HG02678 (cell line): ENCODE results near the gene CHST4.
"Not testable (repeated sequence)": the region's sequence is repeated elsewhere in the genome, so short reads cannot be mapped to it uniquely, and the experiment has no call there.

Experiments used
- ATAC-seq: cut with Tn5 transposase; IDR thresholded peaks from one replicate; pipeline ENCODE4 v1.9.1; 2021; ENCODE audit warnings: mild to moderate bottlenecking, moderate library complexity; ENCODE audit not compliant: unreplicated experiment

Gene CHST4

DNA sequence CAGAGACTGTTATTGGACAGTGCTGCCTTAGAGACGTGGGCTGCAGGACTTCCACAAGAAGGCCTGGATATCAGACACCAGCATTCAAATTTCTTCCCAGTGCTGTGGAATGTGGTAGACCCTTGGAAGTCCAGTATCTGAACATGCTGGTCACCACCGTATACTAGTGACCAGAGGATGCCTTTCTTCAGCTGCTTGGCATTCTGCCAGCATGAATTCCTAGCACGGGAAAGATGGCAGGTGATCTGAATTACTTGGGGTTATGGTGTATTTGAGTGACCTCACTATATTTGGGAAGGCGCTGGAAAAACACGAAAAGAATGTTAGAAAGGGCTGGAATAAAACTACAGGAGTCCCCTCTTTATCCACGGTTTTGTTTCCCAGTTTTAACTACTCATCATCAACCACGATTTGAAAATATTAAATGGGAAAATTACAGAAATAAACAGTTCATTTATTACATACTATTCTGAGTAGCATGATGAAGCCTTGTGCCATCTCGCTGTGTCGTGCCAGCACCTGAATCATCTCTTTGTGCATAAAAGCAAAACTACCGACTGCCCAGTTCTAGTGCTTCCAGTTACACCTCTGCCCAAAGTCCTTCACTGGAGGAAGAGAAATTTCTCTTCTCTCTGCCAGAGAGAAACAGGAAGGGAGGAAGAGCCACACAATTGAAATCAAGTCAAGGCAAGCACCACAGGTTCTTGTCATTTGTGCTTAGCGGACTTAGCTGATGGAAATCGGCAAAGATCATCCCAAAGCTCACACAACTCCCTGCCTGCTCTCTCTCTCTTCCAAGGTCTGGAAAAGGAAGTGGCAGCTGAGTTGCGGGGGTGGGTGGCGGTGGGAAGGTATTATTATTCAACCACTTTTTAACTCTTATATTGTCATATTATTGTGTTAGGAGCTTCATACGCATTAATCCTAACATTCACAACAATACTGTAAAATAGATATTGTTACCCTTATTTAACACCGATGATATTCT, 1.4 kb upstream of the CHST4 start:
- no peak for ATAC-seq

DNA sequence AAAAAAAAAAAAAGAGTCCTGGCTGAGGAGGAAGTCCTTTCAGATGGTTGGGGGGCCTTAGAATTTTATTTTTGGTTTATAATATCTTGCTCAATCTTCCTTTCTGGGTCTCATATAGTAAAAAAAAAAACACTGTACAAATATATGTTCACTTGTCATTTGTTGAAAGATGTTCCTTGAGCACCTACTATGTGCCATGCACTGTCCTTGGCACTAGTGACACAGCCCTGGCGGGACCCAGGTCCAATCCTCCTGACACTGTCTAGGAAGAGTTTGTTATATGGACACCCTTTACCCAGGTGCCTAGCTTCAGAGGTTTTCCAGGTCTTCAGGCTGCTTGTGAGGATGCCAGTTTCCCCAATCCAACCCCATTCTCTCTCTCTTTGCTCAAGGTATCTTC, 2.0 kb downstream of the CHST4 start:
- no peak for ATAC-seq

GRCh38 chr16:71528863-71529262, 2.6 kb downstream of the CHST4 start:
- no peak for ATAC-seq

GRCh38 chr16:71532366-71532765, 6.1 kb downstream of the CHST4 start:
- ATAC-seq, result no peak

DNA sequence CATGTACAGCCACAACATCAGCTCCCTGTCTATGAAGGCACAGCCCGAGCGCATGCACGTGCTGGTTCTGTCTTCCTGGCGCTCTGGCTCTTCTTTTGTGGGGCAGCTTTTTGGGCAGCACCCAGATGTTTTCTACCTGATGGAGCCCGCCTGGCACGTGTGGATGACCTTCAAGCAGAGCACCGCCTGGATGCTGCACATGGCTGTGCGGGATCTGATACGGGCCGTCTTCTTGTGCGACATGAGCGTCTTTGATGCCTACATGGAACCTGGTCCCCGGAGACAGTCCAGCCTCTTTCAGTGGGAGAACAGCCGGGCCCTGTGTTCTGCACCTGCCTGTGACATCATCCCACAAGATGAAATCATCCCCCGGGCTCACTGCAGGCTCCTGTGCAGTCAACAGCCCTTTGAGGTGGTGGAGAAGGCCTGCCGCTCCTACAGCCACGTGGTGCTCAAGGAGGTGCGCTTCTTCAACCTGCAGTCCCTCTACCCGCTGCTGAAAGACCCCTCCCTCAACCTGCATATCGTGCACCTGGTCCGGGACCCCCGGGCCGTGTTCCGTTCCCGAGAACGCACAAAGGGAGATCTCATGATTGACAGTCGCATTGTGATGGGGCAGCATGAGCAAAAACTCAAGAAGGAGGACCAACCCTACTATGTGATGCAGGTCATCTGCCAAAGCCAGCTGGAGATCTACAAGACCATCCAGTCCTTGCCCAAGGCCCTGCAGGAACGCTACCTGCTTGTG, 10.7 kb downstream of the CHST4 start:
- no peak for ATAC-seq

GRCh38 chr16:71537643-71538042, 11.4 kb downstream of the CHST4 start:
- ATAC-seq, result peak; percentile 62

GRCh38 chr16:71542377-71542776, 16.2 kb downstream of the CHST4 start:
- ATAC-seq, result peak; percentile 61

DNA sequence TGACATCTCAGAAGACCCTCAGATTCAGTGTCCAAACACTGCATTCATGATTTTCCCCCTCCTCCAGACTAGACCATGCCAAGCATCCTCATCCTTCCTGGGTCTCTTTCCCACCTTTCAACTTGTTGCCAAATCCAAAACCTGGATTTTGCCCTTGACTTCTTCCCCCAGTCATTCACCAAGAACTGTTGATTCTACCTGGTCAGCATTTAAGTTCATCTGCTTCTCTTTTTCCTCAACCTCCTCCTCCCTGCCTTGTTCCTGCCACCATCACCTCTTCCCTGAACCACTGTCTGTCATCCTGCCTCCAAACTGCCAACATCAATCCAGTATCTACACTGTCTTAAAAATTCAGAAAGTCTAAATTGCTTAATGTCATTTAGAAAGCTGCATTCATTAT, 20.9 kb downstream of the CHST4 start:
- ATAC-seq, result no peak

DNA sequence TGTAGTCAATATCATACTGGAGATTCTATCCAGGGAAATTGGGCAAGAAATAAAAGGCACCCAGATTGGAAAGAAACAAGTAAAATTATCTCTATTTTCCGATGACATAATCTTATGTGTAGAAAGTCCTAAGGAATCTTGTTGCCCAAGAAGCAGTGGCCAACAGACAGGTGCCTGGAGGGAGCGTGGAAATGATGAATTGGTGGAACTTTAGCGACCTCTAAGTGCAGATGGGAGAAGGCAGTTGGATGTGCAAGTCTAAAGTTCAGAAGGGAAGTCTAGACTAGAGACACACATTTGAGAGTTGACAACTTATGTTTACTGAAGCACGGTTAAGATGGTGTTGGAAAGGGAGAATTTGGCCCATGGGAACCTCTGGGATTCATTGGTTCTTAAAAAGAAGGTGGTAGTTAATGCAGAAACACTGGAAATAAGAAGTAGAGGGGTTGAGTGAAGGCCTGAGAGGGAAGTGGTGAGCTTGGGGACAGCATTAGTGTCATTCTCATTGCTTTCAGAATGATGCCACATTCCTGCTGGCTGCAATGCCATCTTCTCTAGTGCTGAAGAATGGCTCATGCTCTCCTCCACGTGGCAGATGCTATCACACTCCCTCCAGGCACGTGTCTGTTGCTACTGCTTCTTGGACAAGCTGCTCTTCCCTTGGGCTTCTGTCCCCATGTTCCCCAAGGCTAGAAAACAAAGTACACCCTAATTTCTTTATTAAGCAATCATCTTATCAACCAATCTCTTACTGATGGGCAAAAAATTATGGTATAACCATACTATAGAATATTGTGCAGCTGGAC, 26.7 kb downstream of the CHST4 start:
- no peak for ATAC-seq

GRCh38 chr16:71555230-71555891, 29.1 kb downstream of the CHST4 start:
- no peak for ATAC-seq

- ATAC-seq, result no peak
These were observed 31.1 kb downstream of the CHST4 start for GRCh38 chr16:71557299-71557698.

DNA sequence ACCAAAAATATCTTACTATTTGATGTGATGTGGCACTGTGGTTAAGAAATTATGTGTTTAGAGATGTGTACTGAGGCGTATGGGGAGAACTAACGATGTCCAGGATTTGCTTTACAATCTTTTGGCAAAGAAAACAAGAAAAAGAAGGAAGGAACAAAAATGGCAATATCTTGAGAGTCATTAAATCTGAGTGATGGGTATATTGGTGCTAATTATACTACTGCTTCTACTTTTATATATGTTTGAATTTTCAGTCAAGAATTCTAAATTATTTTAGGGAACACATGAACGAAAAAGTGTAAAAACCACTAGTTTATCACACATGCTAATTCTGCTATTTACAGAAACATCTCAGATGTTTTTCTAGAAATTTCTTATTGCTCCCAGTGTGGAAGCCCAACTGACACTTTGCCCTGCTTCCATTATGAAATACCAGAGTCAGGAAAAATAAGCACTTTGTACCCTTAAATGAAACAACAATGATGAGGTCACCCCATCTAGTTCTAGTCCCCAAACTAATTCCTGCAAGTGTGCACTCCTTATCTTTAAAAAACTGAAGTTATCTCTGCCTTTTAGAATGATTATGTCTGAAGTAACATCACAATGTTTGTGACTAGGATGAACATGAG, 31.8 kb downstream of the CHST4 start:
- ATAC-seq, result no peak

DNA sequence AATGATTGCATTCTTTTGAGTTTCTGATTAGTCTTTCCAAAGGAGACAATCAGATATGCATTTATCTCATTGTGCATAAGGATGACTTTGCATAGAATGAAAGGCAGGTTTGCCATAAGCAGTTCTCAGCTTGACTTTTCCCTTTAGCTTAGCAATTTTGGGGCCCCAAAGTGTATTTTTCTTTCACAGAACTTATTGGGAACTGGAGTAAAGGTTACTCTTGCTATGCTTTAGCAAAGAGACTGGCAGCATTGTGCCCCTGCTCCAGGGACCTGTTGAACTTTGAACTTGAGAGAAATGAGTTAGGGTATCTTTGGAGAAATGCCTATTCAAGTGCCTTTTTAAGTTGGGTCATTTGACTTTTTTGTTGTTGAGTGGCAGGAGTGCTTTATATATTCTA, 33.6 kb downstream of the CHST4 start:
- no peak for ATAC-seq

DNA sequence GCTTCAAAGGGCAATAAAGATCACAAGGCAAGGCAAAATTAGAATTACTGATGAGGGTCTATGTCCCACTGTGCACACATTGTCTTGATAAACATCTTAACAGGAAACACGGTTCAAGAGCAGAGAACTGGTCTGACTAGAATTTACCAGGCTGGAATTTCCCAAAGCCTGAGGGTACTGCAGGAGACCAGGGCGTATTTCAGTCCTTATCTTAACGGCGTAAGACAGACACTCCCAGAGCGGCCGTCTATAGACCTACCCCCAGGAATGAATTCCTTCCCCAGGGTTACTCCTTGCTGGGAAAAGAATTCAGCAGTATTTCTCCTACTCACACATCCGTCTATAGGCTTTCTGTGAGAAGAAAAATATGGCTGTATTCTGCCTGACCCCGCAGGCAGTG, 35.7 kb downstream of the CHST4 start:
- ATAC-seq, result not testable (repeated sequence)

- ATAC-seq, result no peak
These were observed 36.3 kb downstream of the CHST4 start for GRCh38 chr16:71562552-71562951.

DNA sequence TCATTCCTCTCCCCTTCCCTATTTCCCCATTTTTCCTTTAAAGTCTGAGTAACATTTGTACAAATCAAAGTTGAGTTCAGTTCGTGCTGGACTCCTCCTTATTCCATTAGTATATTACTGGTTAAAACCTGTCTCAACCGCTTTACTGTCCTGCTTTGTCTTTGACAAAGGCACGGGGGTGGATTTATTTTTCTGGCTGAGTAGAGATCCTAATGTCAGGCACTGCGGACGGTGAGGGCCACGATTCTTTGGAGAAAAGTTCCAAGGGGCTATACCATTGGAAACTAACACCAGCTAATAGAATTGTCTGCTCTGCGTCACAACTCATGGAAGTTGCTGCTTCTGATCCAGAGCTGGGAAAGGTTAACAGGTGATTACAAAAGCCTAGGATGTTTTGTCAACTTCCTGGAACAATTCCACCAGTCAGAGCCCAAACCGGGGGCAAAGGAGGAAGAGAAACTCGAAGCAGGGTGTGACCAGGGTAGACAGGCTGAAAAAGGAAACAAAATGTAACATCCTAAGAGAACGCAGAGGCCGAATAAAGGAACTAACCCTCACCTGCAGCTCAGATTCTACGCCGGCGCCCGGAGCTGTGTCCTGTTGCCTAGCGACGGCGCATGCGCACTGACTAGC, 38.2 kb downstream of the CHST4 start:
- no peak for ATAC-seq

DNA sequence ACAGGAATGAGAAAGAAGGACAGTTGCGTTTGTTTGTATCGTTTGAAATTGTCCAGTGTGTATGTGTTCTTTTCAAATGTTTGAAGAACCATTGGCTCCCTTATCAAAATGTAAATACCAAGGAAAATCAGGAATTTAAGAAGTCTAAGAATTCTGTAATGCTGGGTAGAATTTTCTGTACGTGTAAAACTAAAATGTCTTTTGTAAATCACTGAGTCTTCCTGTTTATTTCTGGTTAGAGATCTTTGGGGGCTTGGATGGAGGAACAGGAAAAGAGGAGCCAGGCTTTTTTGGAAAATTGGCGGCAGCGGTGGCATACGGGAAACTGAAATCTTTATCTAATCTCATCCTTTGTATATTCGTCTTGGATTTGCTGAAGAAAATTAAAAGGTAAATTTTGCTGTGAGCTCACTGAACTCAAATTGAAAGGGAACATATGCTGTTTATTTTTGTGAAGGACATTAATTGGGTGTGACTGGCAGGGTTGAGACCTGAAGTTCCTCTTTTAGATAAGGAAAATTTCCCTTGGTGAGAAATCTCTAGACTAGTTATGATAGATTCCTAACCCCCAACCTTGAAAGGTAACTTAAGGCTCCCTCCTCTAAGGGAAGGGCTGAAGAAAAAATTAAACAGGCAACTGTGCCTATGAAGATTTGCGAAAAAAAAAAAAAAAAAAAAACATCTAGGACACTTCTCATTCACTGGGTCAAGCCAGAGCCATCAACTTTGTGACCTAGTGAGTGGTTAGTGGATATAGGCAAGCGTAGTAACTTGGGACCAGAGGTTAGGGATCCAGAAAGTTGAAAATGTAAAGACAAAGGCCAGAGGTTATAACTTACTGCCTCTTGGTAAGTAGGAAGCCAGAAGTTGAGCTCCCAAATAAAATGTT, 39.8 kb downstream of the CHST4 start:
- ATAC-seq, result no peak

DNA sequence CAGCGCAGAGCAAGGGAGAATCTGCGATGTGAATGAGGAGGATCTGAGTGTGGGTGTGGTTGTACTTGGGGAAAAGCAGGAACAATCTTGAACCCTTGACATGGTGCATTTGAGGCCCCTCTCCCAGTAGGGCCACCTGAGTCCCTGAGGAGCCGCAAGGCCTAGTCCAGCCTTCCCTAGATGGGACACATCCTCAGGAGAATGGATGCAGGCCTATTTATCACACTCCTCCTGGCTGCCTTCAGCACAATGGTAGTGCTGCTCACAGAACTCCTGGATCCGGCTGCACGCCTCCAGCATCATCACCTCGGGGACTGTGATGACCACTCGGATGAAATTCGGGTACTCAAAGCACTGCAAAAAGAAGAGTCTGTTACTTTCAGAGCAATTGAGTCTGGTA, 41.7 kb downstream of the CHST4 start:
- no peak for ATAC-seq

DNA sequence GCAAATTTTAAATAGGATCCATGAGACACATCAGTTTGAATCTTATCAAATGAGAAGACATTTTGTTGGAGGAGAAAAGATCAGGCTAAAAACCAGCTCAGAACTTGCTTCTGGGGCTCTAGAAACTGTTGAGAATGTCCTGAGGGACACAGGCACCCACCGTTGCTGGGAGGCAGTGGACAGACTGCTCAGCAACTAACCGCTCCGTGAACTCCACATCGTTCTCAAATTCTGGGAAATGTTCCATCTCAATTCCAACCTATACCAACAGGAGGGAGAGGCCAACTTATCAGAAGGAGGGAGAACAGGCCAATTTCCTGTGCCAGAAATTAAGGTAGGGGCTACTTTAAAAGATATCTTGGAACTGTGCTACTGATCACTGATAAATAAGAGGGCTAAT, 42.3 kb downstream of the CHST4 start:
- ATAC-seq, result no peak
